NT2/D1 (cell line): ENCODE results near the gene CCND2.

Experiments used
- SUZ12 ChIP-seq: IDR thresholded peaks from 2 replicates; pipeline ENCODE4 v1.6.1; 2011; ENCODE audit not compliant: insufficient read length, insufficient read depth; ENCODE audit errors: extremely low read depth
- YY1 ChIP-seq: IDR thresholded peaks from 2 replicates; pipeline ENCODE4 v1.6.1; 2011; ENCODE audit not compliant: insufficient read length, insufficient read depth

DNA sequence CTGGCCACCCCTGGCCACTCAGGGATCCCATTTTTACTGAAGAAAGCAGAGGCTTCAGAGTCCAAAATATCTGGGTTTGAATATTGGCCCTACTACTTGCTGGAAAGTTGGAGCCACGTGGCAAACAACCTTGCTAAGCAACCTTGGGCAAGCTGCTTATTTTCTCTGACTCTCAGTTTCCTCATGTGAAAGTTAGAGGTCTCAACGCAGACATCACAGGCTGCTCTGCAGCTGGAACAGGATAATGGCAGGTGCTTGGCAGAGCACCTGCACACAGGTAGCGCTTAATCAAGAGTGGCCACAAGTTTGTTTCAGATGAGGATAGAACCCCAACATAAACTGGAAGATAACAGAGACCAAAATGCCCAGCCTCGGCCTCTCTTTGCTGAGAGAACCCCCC lies 28.1 kb upstream of the CCND2 start:
- TF ChIP-seq SUZ12 (no peak), YY1 (no peak)
